ENCODE results near the gene ELAC2. TPM values are rescaled to one million over a fixed set of nuclear protein-coding genes. Genes with fewer than 3 reads are reported as not detected.
"Not testable (repeated sequence)": the region's sequence is repeated elsewhere in the genome, so short reads cannot be mapped to it uniquely, and the experiment has no call there.

Gene ELAC2
- total and polyA plus RNA-seq, 5 donors from 2014 or later: 47.3 to 62.5 (median 49.8) TPM

GRCh38 chr17:12985431-12986293 lies 32.2 kb downstream of the ELAC2 start:
- no peaks in the 10 kb centered on the region for H3K4me1 ChIP-seq (ENCODE audit: control insufficient read depth, insufficient read depth, low read length, poor library complexity, severe bottlenecking)
- H3K27ac ChIP-seq (ENCODE audit: insufficient read depth, low read length, poor library complexity, severe bottlenecking): no peak overlapping the region
- DNase-seq (no peak), ATAC-seq (ENCODE audit: low read depth in 2 of 2) (no peak)
- H3K4me3 ChIP-seq (ENCODE audit: low read depth, low read length): no peak overlapping the region
- H3K27me3 ChIP-seq (ENCODE audit: control insufficient read depth, insufficient read depth, low read length): no peaks in the 10 kb centered on the region
- H3K36me3 Mint-ChIP-seq: no peaks in the 10 kb centered on the region
- peaks cover 6% of the 10 kb centered on the region for H3K36me3 ChIP-seq (ENCODE audit: control insufficient read depth, insufficient read depth, low read length)
- peaks cover 0 to 3% (median 0%) of the 10 kb centered on the region in 4 donors for H3K4me1 Mint-ChIP-seq
- no peaks in the 10 kb centered on the region for H3K9me3 ChIP-seq (ENCODE audit: control insufficient read depth in 2 of 2, low read length in 2 of 2)
- H3K9me3 Mint-ChIP-seq: no peaks in the 10 kb centered on the region
- no peaks in the 10 kb centered on the region for H3K27me3 Mint-ChIP-seq
- no peak overlapping the region for H3K27ac Mint-ChIP-seq
- no peak overlapping the region for H3K4me3 Mint-ChIP-seq

GRCh38 chr17:12983991-12984884 lies 33.6 kb downstream of the ELAC2 start:
- Mint-ChIP-seq H3K9me3 (no peaks in the 10 kb centered on the region), H3K36me3 (no peaks in the 10 kb centered on the region), H3K4me1 (peaks cover 0 to 3% (median 0%) of the 10 kb centered on the region in 4 donors), H3K27ac (no peak overlapping the region), H3K4me3 (no peak overlapping the region), H3K27me3 (no peaks in the 10 kb centered on the region)
- no peak overlapping the region for H3K27ac ChIP-seq (ENCODE audit: insufficient read depth, low read length, poor library complexity, severe bottlenecking)
- H3K4me3 ChIP-seq (ENCODE audit: low read depth, low read length): no peak overlapping the region
- H3K27me3 ChIP-seq (ENCODE audit: control insufficient read depth, insufficient read depth, low read length): no peaks in the 10 kb centered on the region
- no peak for ATAC-seq (ENCODE audit: low read depth in 2 of 2)
- DNase-seq: no peak
- H3K4me1 ChIP-seq (ENCODE audit: control insufficient read depth, insufficient read depth, low read length, poor library complexity, severe bottlenecking): no peaks in the 10 kb centered on the region
- no peaks in the 10 kb centered on the region for H3K9me3 ChIP-seq (ENCODE audit: control insufficient read depth in 2 of 2, low read length in 2 of 2)
- no peaks in the 10 kb centered on the region for H3K36me3 ChIP-seq (ENCODE audit: control insufficient read depth, insufficient read depth, low read length)

GRCh38 chr17:12982224-12982623 lies 35.6 kb downstream of the ELAC2 start:
- H3K4me1 Mint-ChIP-seq: no peaks in the 10 kb centered on the region
- Histone ChIP-seq H3K4me1 (ENCODE audit: control insufficient read depth, insufficient read depth, low read length, poor library complexity, severe bottlenecking) (no peaks in the 10 kb centered on the region), H3K9me3 (ENCODE audit: control insufficient read depth in 2 of 2, low read length in 2 of 2) (no peaks in the 10 kb centered on the region), H3K4me3 (ENCODE audit: low read depth, low read length) (no peak overlapping the region), H3K36me3 (ENCODE audit: control insufficient read depth, insufficient read depth, low read length) (no peaks in the 10 kb centered on the region), H3K27ac (ENCODE audit: insufficient read depth, low read length, poor library complexity, severe bottlenecking) (no peak overlapping the region), H3K27me3 (ENCODE audit: control insufficient read depth, insufficient read depth, low read length) (peaks cover 2% of the 10 kb centered on the region)
- H3K9me3 Mint-ChIP-seq: no peaks in the 10 kb centered on the region
- DNase-seq (no peak), ATAC-seq (ENCODE audit: low read depth in 2 of 2) (no peak)
- H3K36me3 Mint-ChIP-seq: no peaks in the 10 kb centered on the region
- no peak overlapping the region for H3K4me3 Mint-ChIP-seq
- H3K27ac Mint-ChIP-seq: peak overlapping the region in 1 of 3 donors; percentile 43
- H3K27me3 Mint-ChIP-seq: peaks cover 2% of the 10 kb centered on the region

GRCh38 chr17:12979826-12980500 lies 37.9 kb downstream of the ELAC2 start:
- Mint-ChIP-seq H3K27ac (no peak overlapping the region), H3K9me3 (no peaks in the 10 kb centered on the region), H3K4me3 (no peak overlapping the region), H3K27me3 (peaks cover 8% of the 10 kb centered on the region), H3K36me3 (no peaks in the 10 kb centered on the region), H3K4me1 (no peaks in the 10 kb centered on the region)
- ATAC-seq (ENCODE audit: low read depth in 2 of 2) (no peak), DNase-seq (no peak)
- H3K9me3 ChIP-seq (ENCODE audit: control insufficient read depth in 2 of 2, low read length in 2 of 2): no peaks in the 10 kb centered on the region
- H3K4me3 ChIP-seq (ENCODE audit: low read depth, low read length): no peak overlapping the region
- H3K36me3 ChIP-seq (ENCODE audit: control insufficient read depth, insufficient read depth, low read length): no peaks in the 10 kb centered on the region
- H3K27me3 ChIP-seq (ENCODE audit: control insufficient read depth, insufficient read depth, low read length): peaks cover 2% of the 10 kb centered on the region
- no peak overlapping the region for H3K27ac ChIP-seq (ENCODE audit: insufficient read depth, low read length, poor library complexity, severe bottlenecking)
- H3K4me1 ChIP-seq (ENCODE audit: control insufficient read depth, insufficient read depth, low read length, poor library complexity, severe bottlenecking): no peaks in the 10 kb centered on the region

GRCh38 chr17:12979246-12979645 lies 38.6 kb downstream of the ELAC2 start:
- no peak overlapping the region for H3K4me3 Mint-ChIP-seq
- DNase-seq (no peak), ATAC-seq (ENCODE audit: low read depth in 2 of 2) (no peak)
- H3K4me1 Mint-ChIP-seq: peaks cover 0 to 3% (median 0%) of the 10 kb centered on the region in 4 donors
- H3K27ac Mint-ChIP-seq: no peak overlapping the region
- no peaks in the 10 kb centered on the region for H3K9me3 ChIP-seq (ENCODE audit: control insufficient read depth in 2 of 2, low read length in 2 of 2)
- H3K4me3 ChIP-seq (ENCODE audit: low read depth, low read length): no peak overlapping the region
- peaks cover 15% of the 10 kb centered on the region for H3K27me3 Mint-ChIP-seq
- no peak overlapping the region for H3K27ac ChIP-seq (ENCODE audit: insufficient read depth, low read length, poor library complexity, severe bottlenecking)
- no peaks in the 10 kb centered on the region for H3K9me3 Mint-ChIP-seq
- no peaks in the 10 kb centered on the region for H3K36me3 ChIP-seq (ENCODE audit: control insufficient read depth, insufficient read depth, low read length)
- no peaks in the 10 kb centered on the region for H3K36me3 Mint-ChIP-seq
- peaks cover 2% of the 10 kb centered on the region for H3K27me3 ChIP-seq (ENCODE audit: control insufficient read depth, insufficient read depth, low read length)
- no peaks in the 10 kb centered on the region for H3K4me1 ChIP-seq (ENCODE audit: control insufficient read depth, insufficient read depth, low read length, poor library complexity, severe bottlenecking)

GRCh38 chr17:12978787-12979186 lies 39.0 kb downstream of the ELAC2 start:
- peaks cover 15% of the 10 kb centered on the region for H3K27me3 Mint-ChIP-seq
- not testable (repeated sequence) for H3K36me3 Mint-ChIP-seq; H3K9me3 ChIP-seq (ENCODE audit: control insufficient read depth in 2 of 2, low read length in 2 of 2); ATAC-seq (ENCODE audit: low read depth in 2 of 2); H3K27ac Mint-ChIP-seq; DNase-seq; H3K4me3 Mint-ChIP-seq; H3K9me3 Mint-ChIP-seq; H3K4me1 ChIP-seq (ENCODE audit: control insufficient read depth, insufficient read depth, low read length, poor library complexity, severe bottlenecking); H3K27me3 ChIP-seq (ENCODE audit: control insufficient read depth, insufficient read depth, low read length); H3K4me3 ChIP-seq (ENCODE audit: low read depth, low read length); H3K27ac ChIP-seq (ENCODE audit: insufficient read depth, low read length, poor library complexity, severe bottlenecking); H3K36me3 ChIP-seq (ENCODE audit: control insufficient read depth, insufficient read depth, low read length); H3K4me1 Mint-ChIP-seq

- Mint-ChIP-seq H3K27me3 (peaks cover 22% of the 10 kb centered on the region), H3K36me3 (no peaks in the 10 kb centered on the region), H3K9me3 (no peaks in the 10 kb centered on the region), H3K4me1 (peaks cover 0 to 3% (median 0%) of the 10 kb centered on the region in 4 donors), H3K4me3 (no peak overlapping the region), H3K27ac (no peak overlapping the region)
- Histone ChIP-seq H3K4me1 (ENCODE audit: control insufficient read depth, insufficient read depth, low read length, poor library complexity, severe bottlenecking) (peaks cover 4% of the 10 kb centered on the region), H3K4me3 (ENCODE audit: low read depth, low read length) (no peak overlapping the region), H3K36me3 (ENCODE audit: control insufficient read depth, insufficient read depth, low read length) (no peaks in the 10 kb centered on the region), H3K27ac (ENCODE audit: insufficient read depth, low read length, poor library complexity, severe bottlenecking) (no peak overlapping the region), H3K27me3 (ENCODE audit: control insufficient read depth, insufficient read depth, low read length) (peaks cover 2% of the 10 kb centered on the region), H3K9me3 (ENCODE audit: control insufficient read depth in 2 of 2, low read length in 2 of 2) (no peaks in the 10 kb centered on the region)
- no peak for DNase-seq
- no peak for ATAC-seq (ENCODE audit: low read depth in 2 of 2)
Observed at GRCh38 chr17:12977008-12977751, 40.6 kb downstream of the ELAC2 start.

All from CD4-positive, CD25-positive, alpha-beta regulatory T cell (primary cell).